ENCODE results near the gene MAGEA9B. TPM values are rescaled to one million over a fixed set of nuclear protein-coding genes. Genes with fewer than 3 reads are reported as not detected.
"Not testable (repeated sequence)": the region's sequence is repeated elsewhere in the genome, so short reads cannot be mapped to it uniquely, and the experiment has no call there.

Gene MAGEA9B
- not detected for polyA plus RNA-seq
- long read RNA-seq, donor 1 = 0 reads
- long read RNA-seq, donor 2 = 0 reads
- long read RNA-seq, donor 3 = 0 reads
- long read RNA-seq, donor 4 = 0 reads
- long read RNA-seq, donor 5 = 0 reads
- long read RNA-seq, donor 6 = 0 reads
- long read RNA-seq, donor 7 = 0 reads
- long read RNA-seq, donor 8 = 0 reads
- long read RNA-seq, donor 9 = 0 reads
- long read RNA-seq, donor 10 = 0 reads
- long read RNA-seq, donor 11 = 0 reads

GRCh38 chrX:149587359-149587758 lies at the start of gene MAGEA9B:
Gene MAGEA9B, minus strand, starts transcription at chrX:149587459. Its CDS starts 4,280 bp downstream, at chrX:149583179.
- not testable (repeated sequence) for H3K4me1 ChIP-seq (ENCODE audit: control insufficient read depth, insufficient read depth, low read length); H3K9me3 ChIP-seq (ENCODE audit: control insufficient read depth, low read depth, low read length); DNase-seq; H3K27ac ChIP-seq (ENCODE audit: low read length); H3K36me3 ChIP-seq (ENCODE audit: control insufficient read depth, insufficient read depth, low read length); H3K27me3 ChIP-seq (ENCODE audit: control insufficient read depth, insufficient read depth, low read length); H3K4me3 ChIP-seq (ENCODE audit: low read length)
- no CpG with 5 or more reads among the region's 12 CpGs for WGBS (ENCODE audit: insufficient coverage, low lambda C conversion rate)

GRCh38 chrX:149633511-149633910 lies 46.3 kb upstream of the MAGEA9B start:
- Histone ChIP-seq H3K36me3 (ENCODE audit: control insufficient read depth, insufficient read depth, low read length) (no peaks in the 10 kb centered on the region), H3K9me3 (ENCODE audit: control insufficient read depth, low read depth, low read length) (no peaks in the 10 kb centered on the region), H3K4me1 (ENCODE audit: control insufficient read depth, insufficient read depth, low read length) (peaks cover 12% of the 10 kb centered on the region), H3K27me3 (ENCODE audit: control insufficient read depth, insufficient read depth, low read length) (no peaks in the 10 kb centered on the region), H3K27ac (ENCODE audit: low read length) (no peak overlapping the region), H3K4me3 (ENCODE audit: low read length) (no peak overlapping the region)
- DNase-seq = no peak

- H3K27ac ChIP-seq (ENCODE audit: low read length) = peak within 1 kb of the TSS; percentile 60
- peaks cover 24% of the 10 kb centered on the region for H3K4me1 ChIP-seq (ENCODE audit: control insufficient read depth, insufficient read depth, low read length)
- peak within 1 kb of the TSS; percentile 56 for H3K4me3 ChIP-seq (ENCODE audit: low read length)
- H3K9me3 ChIP-seq (ENCODE audit: control insufficient read depth, low read depth, low read length) = no peaks in the 10 kb centered on the region
- no CpG with 5 or more reads among the region's 102 CpGs for whole genome bisulfite sequencing (ENCODE audit: insufficient coverage, low lambda C conversion rate)
- peak; percentile 51 to 80 for DNase-seq
- H3K36me3 ChIP-seq (ENCODE audit: control insufficient read depth, insufficient read depth, low read length) = no peaks in the 10 kb centered on the region
- no peaks in the 10 kb centered on the region for H3K27me3 ChIP-seq (ENCODE audit: control insufficient read depth, insufficient read depth, low read length)
Measured at GRCh38 chrX:149631234-149632165, 44.2 kb upstream of the MAGEA9B start, which contains the start of gene TMEM185A. Gene TMEM185A, minus strand, starts transcription at chrX:149631792. Its CDS starts 212 bp downstream, at chrX:149631580.

GRCh38 chrX:149630681-149631233 lies 43.5 kb upstream of the MAGEA9B start:
- Histone ChIP-seq H3K27me3 (ENCODE audit: control insufficient read depth, insufficient read depth, low read length) (no peaks in the 10 kb centered on the region), H3K27ac (ENCODE audit: low read length) (peak overlapping the region; percentile 60), H3K9me3 (ENCODE audit: control insufficient read depth, low read depth, low read length) (no peaks in the 10 kb centered on the region), H3K4me1 (ENCODE audit: control insufficient read depth, insufficient read depth, low read length) (peaks cover 27% of the 10 kb centered on the region), H3K36me3 (ENCODE audit: control insufficient read depth, insufficient read depth, low read length) (no peaks in the 10 kb centered on the region), H3K4me3 (ENCODE audit: low read length) (peak overlapping the region; percentile 56)
- peak in 1 of 2 donors; percentile 47 for DNase-seq
- no CpG with 5 or more reads among the region's 16 CpGs for WGBS (ENCODE audit: insufficient coverage, low lambda C conversion rate)

GRCh38 chrX:149629730-149630387 lies 42.6 kb upstream of the MAGEA9B start:
- H3K9me3 ChIP-seq (ENCODE audit: control insufficient read depth, low read depth, low read length) = no peaks in the 10 kb centered on the region
- WGBS (ENCODE audit: insufficient coverage, low lambda C conversion rate) = no CpG with 5 or more reads among the region's 5 CpGs
- peak in 1 of 2 donors; percentile 6 for DNase-seq
- H3K27ac ChIP-seq (ENCODE audit: low read length) = peak overlapping the region; percentile 60
- peak overlapping the region; percentile 56 for H3K4me3 ChIP-seq (ENCODE audit: low read length)
- H3K4me1 ChIP-seq (ENCODE audit: control insufficient read depth, insufficient read depth, low read length) = peaks cover 27% of the 10 kb centered on the region
- H3K27me3 ChIP-seq (ENCODE audit: control insufficient read depth, insufficient read depth, low read length) = no peaks in the 10 kb centered on the region
- no peaks in the 10 kb centered on the region for H3K36me3 ChIP-seq (ENCODE audit: control insufficient read depth, insufficient read depth, low read length)

- no CpG with 5 or more reads among the region's 2 CpGs for WGBS (ENCODE audit: insufficient coverage, low lambda C conversion rate)
- H3K4me3 ChIP-seq (ENCODE audit: low read length) = no peak overlapping the region
Measured at GRCh38 chrX:149628768-149629167, 41.5 kb upstream of the MAGEA9B start.

GRCh38 chrX:149628280-149628679 lies 41.0 kb upstream of the MAGEA9B start:
- Histone ChIP-seq H3K36me3 (ENCODE audit: control insufficient read depth, insufficient read depth, low read length) (no peaks in the 10 kb centered on the region), H3K4me1 (ENCODE audit: control insufficient read depth, insufficient read depth, low read length) (peaks cover 27% of the 10 kb centered on the region), H3K27me3 (ENCODE audit: control insufficient read depth, insufficient read depth, low read length) (no peaks in the 10 kb centered on the region), H3K9me3 (ENCODE audit: control insufficient read depth, low read depth, low read length) (no peaks in the 10 kb centered on the region), H3K4me3 (ENCODE audit: low read length) (no peak overlapping the region), H3K27ac (ENCODE audit: low read length) (no peak overlapping the region)
- WGBS (ENCODE audit: insufficient coverage, low lambda C conversion rate) = no CpG with 5 or more reads among the region's 3 CpGs
- DNase-seq = no peak

More at GRCh38 chrX:149628768-149629167, 41.5 kb upstream of the MAGEA9B start:
- Histone ChIP-seq H3K9me3 (ENCODE audit: control insufficient read depth, low read depth, low read length) (no peaks in the 10 kb centered on the region), H3K36me3 (ENCODE audit: control insufficient read depth, insufficient read depth, low read length) (no peaks in the 10 kb centered on the region), H3K27ac (ENCODE audit: low read length) (no peak overlapping the region), H3K27me3 (ENCODE audit: control insufficient read depth, insufficient read depth, low read length) (no peaks in the 10 kb centered on the region), H3K4me1 (ENCODE audit: control insufficient read depth, insufficient read depth, low read length) (peaks cover 27% of the 10 kb centered on the region)
- DNase-seq = no peak

GRCh38 chrX:149626829-149627228 lies 39.6 kb upstream of the MAGEA9B start:
- WGBS (ENCODE audit: insufficient coverage, low lambda C conversion rate) = no CpG with 5 or more reads among the region's 8 CpGs
- peak in 1 of 2 donors; percentile 28 for DNase-seq
- Histone ChIP-seq H3K27ac (ENCODE audit: low read length) (peak overlapping the region; percentile 72), H3K4me1 (ENCODE audit: control insufficient read depth, insufficient read depth, low read length) (peaks cover 22% of the 10 kb centered on the region)
- H3K9me3 ChIP-seq (ENCODE audit: control insufficient read depth, low read depth, low read length); H3K36me3 ChIP-seq (ENCODE audit: control insufficient read depth, insufficient read depth, low read length); H3K27me3 ChIP-seq (ENCODE audit: control insufficient read depth, insufficient read depth, low read length); H3K4me3 ChIP-seq (ENCODE audit: low read length): not testable (repeated sequence)

GRCh38 chrX:149619662-149620061 lies 32.4 kb upstream of the MAGEA9B start:
- H3K4me1 ChIP-seq (ENCODE audit: control insufficient read depth, insufficient read depth, low read length); H3K9me3 ChIP-seq (ENCODE audit: control insufficient read depth, low read depth, low read length); H3K36me3 ChIP-seq (ENCODE audit: control insufficient read depth, insufficient read depth, low read length); H3K27ac ChIP-seq (ENCODE audit: low read length); H3K4me3 ChIP-seq (ENCODE audit: low read length); DNase-seq; H3K27me3 ChIP-seq (ENCODE audit: control insufficient read depth, insufficient read depth, low read length): not testable (repeated sequence)
- WGBS (ENCODE audit: insufficient coverage, low lambda C conversion rate) = no CpG with 5 or more reads among the region's 1 CpG

GRCh38 chrX:149618871-149619270 lies 31.6 kb upstream of the MAGEA9B start:
- Histone ChIP-seq H3K27ac (ENCODE audit: low read length) (no peak overlapping the region), H3K4me1 (ENCODE audit: control insufficient read depth, insufficient read depth, low read length) (no peaks in the 10 kb centered on the region), H3K4me3 (ENCODE audit: low read length) (no peak overlapping the region), H3K9me3 (ENCODE audit: control insufficient read depth, low read depth, low read length) (no peaks in the 10 kb centered on the region), H3K27me3 (ENCODE audit: control insufficient read depth, insufficient read depth, low read length) (no peaks in the 10 kb centered on the region), H3K36me3 (ENCODE audit: control insufficient read depth, insufficient read depth, low read length) (no peaks in the 10 kb centered on the region)
- no peak for DNase-seq
- no CpG with 5 or more reads among the region's 3 CpGs for WGBS (ENCODE audit: insufficient coverage, low lambda C conversion rate)
